NAMALWA (cell line): ENCODE data around the gene HCFC2.
"Not testable (repeated sequence)": the region's sequence is repeated elsewhere in the genome, so short reads cannot be mapped to it uniquely, and the experiment has no call there.

ENCODE experiments used
- DNase-seq: peaks from one replicate; pipeline ENCODE4 v3.0.0-alpha.2; 2015; ENCODE audit warnings: low spot score

The HCFC2 gene

GRCh38 chr12:104057771-104058197, 6.5 kb upstream of the HCFC2 start:
- peak; percentile 63 for DNase-seq

GRCh38 chr12:104058802-104059201, 5.5 kb upstream of the HCFC2 start:
- no peak for DNase-seq

GRCh38 chr12:104059963-104060362, 4.4 kb upstream of the HCFC2 start:
- DNase-seq: no peak

- DNase-seq: no peak
Measured at GRCh38 chr12:104060791-104061190, 3.5 kb upstream of the HCFC2 start.

DNA sequence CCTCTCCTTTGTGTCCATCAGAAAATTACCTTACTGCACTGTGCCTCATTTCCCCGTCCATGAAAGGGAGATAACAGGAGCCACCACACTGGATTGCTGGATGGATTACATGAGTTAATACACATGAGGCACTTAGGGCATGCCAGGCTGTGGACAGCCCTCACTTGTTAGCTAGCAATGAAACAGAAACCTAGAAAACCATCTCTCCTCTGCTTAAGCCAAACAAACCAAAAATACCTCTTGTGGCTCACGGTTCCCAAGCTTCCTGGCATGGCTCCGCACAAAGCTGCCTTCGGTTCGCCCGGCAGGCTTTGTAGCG, 660 bp upstream of the HCFC2 start:
- DNase-seq: peak; percentile 54

- DNase-seq: peak; percentile 9
Measured at GRCh38 chr12:104064842-104065427, 604 bp downstream of the HCFC2 start.

DNA sequence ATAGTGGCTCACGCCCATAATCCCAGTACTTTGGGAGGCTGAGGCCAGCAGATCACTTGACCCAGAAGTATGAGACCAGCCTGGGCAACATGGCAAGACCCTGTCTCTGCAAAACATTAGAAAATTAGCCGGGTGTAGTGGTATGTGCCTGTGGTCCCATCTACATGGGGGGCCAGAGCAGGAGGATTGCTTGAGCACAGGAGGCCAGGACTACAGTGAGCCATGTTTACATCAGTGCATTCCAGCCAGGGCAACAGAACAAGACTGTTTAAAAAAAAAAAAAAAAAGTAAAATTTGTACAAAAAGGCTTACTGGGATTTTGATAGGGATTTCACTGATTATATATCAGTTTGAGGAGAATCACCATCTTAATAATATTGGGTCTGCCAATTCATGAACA, 7.8 kb downstream of the HCFC2 start:
- no peak for DNase-seq

GRCh38 chr12:104073699-104074098, 9.4 kb downstream of the HCFC2 start:
- DNase-seq: no peak

DNA sequence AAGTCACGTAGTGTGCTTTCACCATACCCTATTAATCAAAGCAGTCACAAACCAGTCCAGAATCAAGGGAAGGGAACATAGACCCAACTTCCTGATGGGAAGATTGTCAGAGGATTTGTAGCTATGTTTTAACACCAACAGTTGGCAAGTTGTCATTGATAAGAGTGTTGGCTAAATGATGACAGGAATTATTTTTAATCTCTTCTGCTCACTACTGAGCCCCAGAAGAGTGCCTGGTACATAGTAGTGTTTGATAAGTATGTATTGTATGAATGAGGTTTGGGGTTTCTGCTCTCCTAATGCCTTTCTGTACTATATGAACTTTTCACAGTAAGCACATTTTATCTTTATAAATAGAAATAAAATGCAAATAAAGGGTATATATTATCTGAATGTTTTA, 14.7 kb downstream of the HCFC2 start:
- DNase-seq: no peak

DNA sequence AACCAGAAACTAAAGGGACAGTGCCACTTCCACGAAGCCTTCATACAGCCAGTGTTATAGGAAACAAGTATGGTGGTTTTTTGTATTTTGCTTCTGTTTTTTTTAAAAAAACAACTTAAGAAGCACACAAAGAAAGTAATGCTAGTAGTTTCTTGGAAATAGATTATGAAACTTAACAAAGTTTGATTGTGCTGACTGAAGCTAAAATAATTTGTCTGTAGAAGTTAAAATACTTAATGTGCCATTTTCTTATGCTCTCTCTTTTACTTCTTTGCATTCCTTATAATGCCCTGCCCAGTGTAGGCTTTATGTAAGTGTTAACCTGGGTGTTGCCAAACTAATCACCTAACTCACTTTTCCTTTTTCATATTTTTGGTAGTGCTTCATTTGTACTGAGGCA, 16.4 kb downstream of the HCFC2 start:
- DNase-seq: no peak

DNA sequence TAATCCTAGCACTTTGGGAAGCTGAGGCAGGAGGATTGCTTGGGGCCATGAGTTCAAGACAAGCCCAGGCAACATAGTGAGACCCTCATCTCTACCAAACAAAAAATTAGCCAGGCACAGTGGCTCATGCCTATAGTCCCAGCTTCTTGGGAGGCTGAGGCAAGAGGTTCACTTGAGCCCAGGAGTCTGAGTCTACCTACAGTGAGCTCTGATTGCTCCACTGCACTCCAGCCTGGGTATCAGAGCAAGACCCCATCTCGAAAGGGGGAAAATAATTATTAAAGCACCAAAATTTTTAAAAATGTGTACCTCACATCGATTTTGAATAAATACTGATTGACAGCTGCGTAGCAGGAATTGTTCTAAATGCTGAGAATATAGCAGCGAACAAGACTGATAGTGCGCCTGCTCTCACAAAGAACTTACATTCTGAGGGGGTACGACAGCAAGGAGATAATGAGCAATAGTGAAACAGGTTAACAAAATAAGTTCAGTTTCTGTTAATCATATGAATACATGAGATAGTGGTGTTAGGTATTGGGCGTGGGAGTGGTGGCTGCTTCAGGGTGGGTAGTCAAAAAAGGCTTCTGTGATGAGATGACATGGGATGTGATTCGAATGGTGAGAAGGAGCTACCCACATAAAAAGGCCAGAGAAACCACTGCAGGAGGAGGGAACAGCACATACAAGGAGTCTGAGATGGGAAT, 19.6 kb downstream of the HCFC2 start:
- no peak for DNase-seq

GRCh38 chr12:104090685-104091084, 26.4 kb downstream of the HCFC2 start:
- DNase-seq: no peak

DNA sequence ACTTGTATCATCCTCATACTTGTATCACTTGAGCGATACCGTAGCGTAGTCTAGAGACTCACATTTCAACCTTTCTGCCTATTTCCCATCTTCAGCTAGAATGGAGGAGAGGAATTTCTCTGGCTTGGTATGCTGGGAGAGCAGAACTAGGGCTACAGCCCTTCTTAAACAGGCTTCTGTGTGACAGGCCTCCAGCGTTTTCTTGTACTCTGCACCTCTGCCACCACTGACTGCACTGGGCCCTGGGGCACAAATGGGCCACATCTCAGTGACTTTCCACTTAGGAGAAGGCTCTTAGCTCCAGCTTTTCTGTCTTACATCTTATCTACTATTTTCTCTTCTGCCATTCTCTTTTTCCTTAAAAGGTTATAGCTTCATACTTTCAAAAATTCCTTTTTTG, 26.8 kb downstream of the HCFC2 start:
- DNase-seq: no peak

GRCh38 chr12:104094284-104094683, 30.0 kb downstream of the HCFC2 start:
- no peak for DNase-seq

- DNase-seq: no peak
Measured at GRCh38 chr12:104095289-104095688, 31.0 kb downstream of the HCFC2 start.

GRCh38 chr12:104097954-104098353, 33.6 kb downstream of the HCFC2 start:
- DNase-seq: no peak

- DNase-seq: no peak
Measured at GRCh38 chr12:104105461-104105860, 41.1 kb downstream of the HCFC2 start.

DNA sequence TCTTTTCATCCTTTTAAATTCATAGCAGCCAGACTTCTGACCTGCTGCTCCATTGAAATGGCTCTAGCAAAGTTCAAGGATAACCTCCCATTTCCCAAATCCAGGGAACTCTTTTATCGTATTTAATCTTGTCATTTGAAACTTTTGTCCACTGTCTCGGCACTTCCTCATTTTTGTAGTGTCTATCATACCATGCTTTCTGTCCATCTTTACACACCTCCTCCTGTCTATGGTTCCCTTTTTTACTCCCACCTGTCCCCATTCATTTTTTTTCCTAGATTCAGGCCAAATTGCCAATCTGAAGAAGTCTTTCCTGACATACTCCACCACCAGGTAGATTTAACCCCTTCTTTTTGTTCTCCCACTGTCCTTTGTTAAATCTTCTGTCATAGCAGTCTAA, 42.6 kb downstream of the HCFC2 start:
- no peak for DNase-seq

- peak; percentile 89 for DNase-seq
Measured at GRCh38 chr12:104108755-104109445, 44.6 kb downstream of the HCFC2 start.

GRCh38 chr12:104109446-104110271, 45.3 kb downstream of the HCFC2 start:
- DNase-seq: no peak

- DNase-seq: not testable (repeated sequence)
Measured at GRCh38 chr12:104114834-104115586, 50.7 kb downstream of the HCFC2 start.

DNA sequence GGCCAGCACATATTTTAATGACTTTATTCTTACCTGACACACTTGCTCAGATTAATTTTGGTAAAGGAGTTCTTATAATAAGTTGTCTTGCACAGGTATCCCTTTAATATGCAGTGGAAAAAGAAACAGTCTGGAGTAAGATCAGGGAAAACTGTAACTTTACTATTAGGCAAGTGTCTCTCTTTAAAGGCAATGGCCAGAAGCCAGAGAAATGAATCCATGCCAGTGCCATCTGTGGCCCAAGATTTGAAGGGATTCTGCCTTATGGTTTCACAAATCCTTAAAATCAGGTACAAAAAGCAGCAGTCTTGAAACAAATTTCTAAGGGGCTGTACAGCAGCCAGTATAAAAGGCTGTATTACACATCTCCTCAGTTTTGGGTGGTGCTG, 51.2 kb downstream of the HCFC2 start:
- DNase-seq: no peak
